NCI-H2029 (cell line): ENCODE data around the gene CDC45.

Experiments used
- DNase-seq: peaks from one replicate; lab custom pipeline; 2025; lab: John Stamatoyannopoulos, UW

The CDC45 gene

GRCh38 chr22:19495562-19496323, 16.0 kb downstream of the CDC45 start:
- DNase-seq, result no peak

GRCh38 chr22:19496324-19496630, 16.6 kb downstream of the CDC45 start:
- no peak for DNase-seq

GRCh38 chr22:19497245-19497644, 17.5 kb downstream of the CDC45 start:
- no peak for DNase-seq

GRCh38 chr22:19498154-19498865, 18.6 kb downstream of the CDC45 start:
- no peak for DNase-seq

- DNase-seq, result no peak
Observed at GRCh38 chr22:19498866-19499190, 19.1 kb downstream of the CDC45 start.

- DNase-seq, result no peak
Observed at GRCh38 chr22:19499236-19499879, 19.6 kb downstream of the CDC45 start.

GRCh38 chr22:19499880-19500242, 20.1 kb downstream of the CDC45 start:
- DNase-seq, result no peak

GRCh38 chr22:19501897-19502447, 22.3 kb downstream of the CDC45 start:
- no peak for DNase-seq

GRCh38 chr22:19503367-19503766, 23.6 kb downstream of the CDC45 start:
- no peak for DNase-seq

GRCh38 chr22:19503869-19504268, 24.1 kb downstream of the CDC45 start:
- DNase-seq, result no peak

GRCh38 chr22:19504900-19505734, 25.4 kb downstream of the CDC45 start:
- no peak for DNase-seq

GRCh38 chr22:19505735-19506126, 26.0 kb downstream of the CDC45 start:
- DNase-seq, result no peak

GRCh38 chr22:19506212-19506611, 26.5 kb downstream of the CDC45 start:
- DNase-seq, result no peak

GRCh38 chr22:19507534-19507861, 27.8 kb downstream of the CDC45 start:
- no peak for DNase-seq

GRCh38 chr22:19508024-19508776, 28.5 kb downstream of the CDC45 start:
- no peak for DNase-seq

- DNase-seq, result no peak
Observed at GRCh38 chr22:19509191-19509590, 29.5 kb downstream of the CDC45 start.

GRCh38 chr22:19509923-19510322, 30.2 kb downstream of the CDC45 start:
- no peak for DNase-seq

GRCh38 chr22:19510919-19511341, 31.2 kb downstream of the CDC45 start:
- DNase-seq, result no peak

GRCh38 chr22:19513823-19514222, 34.1 kb downstream of the CDC45 start:
- no peak for DNase-seq

- DNase-seq, result no peak
Observed at GRCh38 chr22:19514831-19515565, 35.3 kb downstream of the CDC45 start.
